HG03432 (cell line): Measurements from ENCODE around the gene KRT1.
"Not testable (repeated sequence)": the region's sequence is repeated elsewhere in the genome, so short reads cannot be mapped to it uniquely, and the experiment has no call there.

Experiments
- ATAC-seq: cut with Tn5 transposase; IDR thresholded peaks from one replicate; pipeline ENCODE4 v1.9.1; 2021; ENCODE audit warnings: mild to moderate bottlenecking, moderate library complexity; ENCODE audit not compliant: unreplicated experiment

Gene KRT1

GRCh38 chr12:52680363-52680762 lies at the start of gene KRT1:
KRT1 (minus strand) TSS chr12:52680407; CDS start chr12:52680348, 59 bp downstream.
- ATAC-seq = no peak

- no peak for ATAC-seq
These were observed 48.9 kb upstream of the KRT1 start for GRCh38 chr12:52729147-52729546.

GRCh38 chr12:52728374-52728773 lies 48.2 kb upstream of the KRT1 start:
- no peak for ATAC-seq

GRCh38 chr12:52727037-52727436 lies 46.8 kb upstream of the KRT1 start:
- no peak for ATAC-seq

- ATAC-seq = no peak
These were observed 46.2 kb upstream of the KRT1 start for GRCh38 chr12:52726451-52726850.

- no peak for ATAC-seq
These were observed 44.2 kb upstream of the KRT1 start for GRCh38 chr12:52724384-52724783.

- no peak for ATAC-seq
These were observed 42.5 kb upstream of the KRT1 start for GRCh38 chr12:52722680-52723079.

GRCh38 chr12:52721838-52722470 lies 41.7 kb upstream of the KRT1 start:
- no peak for ATAC-seq

- no peak for ATAC-seq
These were observed 40.2 kb upstream of the KRT1 start for GRCh38 chr12:52720365-52720886.

- ATAC-seq = no peak
These were observed 35.9 kb upstream of the KRT1 start for GRCh38 chr12:52716061-52716460.

GRCh38 chr12:52715416-52715815 lies 35.2 kb upstream of the KRT1 start:
- ATAC-seq = no peak

GRCh38 chr12:52714887-52715281 lies 34.7 kb upstream of the KRT1 start:
- ATAC-seq = no peak

GRCh38 chr12:52713960-52714886 lies 34.0 kb upstream of the KRT1 start:
- no peak for ATAC-seq

GRCh38 chr12:52712122-52712521 lies 31.9 kb upstream of the KRT1 start:
- ATAC-seq = not testable (repeated sequence)

GRCh38 chr12:52710730-52711129 lies 30.5 kb upstream of the KRT1 start:
- ATAC-seq = no peak

GRCh38 chr12:52708010-52708409 lies 27.8 kb upstream of the KRT1 start:
- ATAC-seq = no peak

GRCh38 chr12:52704464-52704863 lies 24.3 kb upstream of the KRT1 start:
- no peak for ATAC-seq

GRCh38 chr12:52703878-52704277 lies 23.7 kb upstream of the KRT1 start:
- ATAC-seq = no peak

GRCh38 chr12:52703424-52703823 lies 23.2 kb upstream of the KRT1 start, which contains the start of gene KRT77:
KRT77 (minus strand) TSS chr12:52703524; CDS start chr12:52703434, 90 bp downstream.
- ATAC-seq = no peak

GRCh38 chr12:52702338-52702737 lies 22.1 kb upstream of the KRT1 start:
- no peak for ATAC-seq

- ATAC-seq = no peak
These were observed 21.1 kb upstream of the KRT1 start for GRCh38 chr12:52701281-52701680.

- no peak for ATAC-seq
These were observed 19.8 kb upstream of the KRT1 start for GRCh38 chr12:52699960-52700359.
